EH (cell line): Measurements from ENCODE around the gene BEND2.
"Not testable (repeated sequence)": the region's sequence is repeated elsewhere in the genome, so short reads cannot be mapped to it uniquely, and the experiment has no call there.

Experiments used
- DNase-seq: peaks from one replicate; pipeline ENCODE4 v3.0.0-alpha.2; 2015; ENCODE audit warnings: low read depth

BEND2 gene

DNA sequence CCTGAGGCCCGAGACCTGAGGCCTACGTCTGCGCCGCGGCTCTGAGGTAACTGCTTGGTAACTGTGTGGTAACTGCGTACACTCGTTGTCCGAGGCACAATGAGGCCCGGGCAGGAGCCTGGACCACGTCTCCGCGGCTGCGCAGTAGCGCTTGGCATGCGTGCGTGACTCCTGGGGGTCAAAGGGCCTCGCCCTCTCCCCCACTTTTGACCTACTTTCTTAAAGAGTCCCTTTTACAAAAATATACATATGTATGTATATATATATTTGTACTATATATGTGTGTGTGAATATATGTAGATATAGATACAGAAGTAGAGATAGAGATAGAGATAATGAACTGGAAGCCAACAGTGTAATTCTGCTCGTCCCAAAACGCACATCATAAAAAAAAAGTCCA lies at the start of gene BEND2:
Gene BEND2, minus strand, starts transcription at position 101 of the 400 bp plus-strand sequence. CDS start 136 bp downstream, outside the sequence.
- DNase-seq = no peak

DNA sequence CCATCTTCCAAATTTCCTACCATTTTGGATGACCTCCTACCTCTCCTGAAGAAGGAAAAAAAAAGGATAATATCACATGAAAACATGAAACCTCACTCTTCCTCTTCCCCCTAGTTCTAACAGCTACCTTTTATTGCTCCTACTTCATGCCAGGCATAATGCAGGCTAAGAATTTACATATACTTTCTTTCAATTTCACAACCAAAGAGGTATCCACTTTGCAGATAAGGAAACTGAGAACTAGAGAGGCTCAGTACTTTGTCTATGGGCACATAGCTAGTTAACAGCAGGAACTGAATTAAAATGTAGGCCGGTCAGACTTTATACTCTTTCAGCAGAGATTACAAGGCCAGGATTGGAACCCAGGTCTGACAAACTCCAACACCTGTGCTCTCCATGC lies 34.4 kb upstream of the BEND2 start:
- no peak for DNase-seq

DNA sequence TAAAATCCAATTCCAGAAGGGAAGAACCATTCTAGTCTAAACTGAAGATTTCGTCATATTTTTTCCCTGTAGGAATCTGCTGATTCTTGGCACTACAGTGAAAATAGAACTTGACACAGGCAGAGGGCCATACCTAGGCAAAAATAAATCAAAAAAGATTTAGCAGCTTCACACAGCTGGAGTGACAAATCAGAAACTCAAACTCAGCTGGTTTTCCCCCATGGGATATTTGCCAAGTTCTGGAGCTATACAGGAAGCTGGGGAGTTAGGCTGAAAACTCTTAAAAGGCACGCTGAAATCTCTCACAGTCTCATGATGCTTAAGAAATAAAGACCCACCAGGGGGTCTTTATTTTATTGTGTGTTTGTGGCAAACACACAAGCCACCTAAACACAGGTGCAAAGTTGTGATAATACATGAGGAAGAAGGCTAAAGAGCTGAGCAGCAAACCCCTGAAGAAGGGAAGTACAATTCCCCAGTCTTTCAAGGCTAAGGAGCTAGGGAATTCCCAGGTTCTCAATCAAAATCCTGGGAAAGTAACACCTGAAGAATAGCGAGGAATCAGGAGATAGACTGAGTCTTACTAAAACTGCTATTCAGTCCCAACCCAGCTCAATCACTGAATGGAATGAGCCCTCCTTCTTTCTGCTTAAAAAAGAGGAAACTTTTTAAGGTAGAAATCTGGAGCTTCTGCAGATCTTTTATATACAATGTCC lies 32.1 kb upstream of the BEND2 start:
- DNase-seq = peak; percentile 1

DNA sequence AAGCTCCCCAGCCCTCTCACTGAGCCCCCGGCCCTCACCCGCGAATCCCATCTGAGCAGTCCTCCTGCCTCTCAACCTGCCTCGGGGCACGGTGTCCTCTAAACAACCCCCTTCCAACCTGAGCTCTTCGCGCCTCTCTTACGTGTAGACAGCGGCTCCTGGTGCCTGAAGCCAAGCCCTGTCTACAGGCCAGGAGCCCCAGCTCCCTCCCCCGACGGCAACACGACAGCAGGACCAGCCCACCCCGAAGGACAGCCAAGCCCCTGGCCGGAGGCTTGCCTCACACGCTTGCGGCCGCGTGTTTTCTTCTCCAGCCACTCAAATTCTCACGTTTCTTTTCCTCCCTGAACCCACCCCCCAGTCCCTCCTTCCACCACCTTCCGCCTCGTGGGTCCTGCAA lies 9.0 kb upstream of the BEND2 start:
- DNase-seq = not testable (repeated sequence)

DNA sequence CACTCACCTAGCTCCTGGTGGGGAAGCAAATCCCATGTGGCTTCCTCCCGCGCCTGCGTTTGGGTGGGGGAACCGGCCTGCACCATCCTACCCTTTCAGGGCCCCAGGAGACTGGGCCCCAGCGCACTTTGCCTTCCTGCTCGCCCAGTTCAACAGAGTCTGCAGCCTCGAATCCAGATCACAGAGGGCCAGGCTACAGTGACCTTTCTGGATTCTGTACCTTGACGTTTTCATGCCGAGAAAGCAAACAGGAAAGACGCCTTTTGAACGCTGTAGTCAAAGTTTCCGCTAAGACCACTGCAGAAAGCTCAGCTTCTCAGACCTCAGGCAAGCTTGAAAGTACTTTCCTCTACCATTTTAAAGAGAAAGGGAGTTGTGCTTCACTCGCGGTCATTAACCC lies 7.4 kb upstream of the BEND2 start:
- no peak for DNase-seq

DNA sequence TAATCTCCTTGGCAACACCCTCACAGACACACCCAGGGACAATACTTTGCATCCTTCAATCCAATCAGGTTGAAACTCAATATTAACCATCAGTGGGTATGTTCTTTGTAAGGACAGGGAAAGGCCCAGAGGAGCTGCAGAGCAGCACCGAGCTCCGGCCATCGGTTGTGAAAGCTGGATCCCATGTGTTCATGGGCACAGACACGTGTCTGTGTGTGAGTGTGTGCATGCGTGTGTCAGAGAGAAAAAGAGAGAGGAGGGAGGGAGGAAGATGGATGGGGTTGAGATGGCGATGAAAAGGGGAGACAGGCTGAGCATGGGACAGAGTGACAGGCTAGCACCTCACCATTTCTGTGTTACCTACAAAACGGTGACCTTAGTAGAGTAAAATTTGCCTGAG lies 6.8 kb upstream of the BEND2 start:
- DNase-seq = no peak

DNA sequence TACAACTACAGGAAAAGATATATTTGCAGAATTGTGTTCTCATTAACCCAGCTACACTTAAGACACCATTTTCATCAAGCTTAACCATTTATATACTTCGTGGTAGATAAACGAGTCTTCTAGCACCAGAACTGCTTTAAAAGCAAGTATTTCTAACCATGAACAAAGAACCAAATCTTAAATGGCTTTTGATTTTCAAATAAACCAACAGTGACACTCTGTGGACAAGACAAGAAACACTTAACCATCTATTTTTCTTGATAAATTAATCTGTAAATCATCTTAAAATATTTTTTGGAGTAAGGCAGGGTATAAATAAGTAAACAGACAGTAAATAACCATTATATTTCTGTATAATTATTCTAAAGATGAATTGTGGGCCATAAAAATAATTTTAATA lies 10.2 kb downstream of the BEND2 start:
- peak; percentile 0 for DNase-seq

DNA sequence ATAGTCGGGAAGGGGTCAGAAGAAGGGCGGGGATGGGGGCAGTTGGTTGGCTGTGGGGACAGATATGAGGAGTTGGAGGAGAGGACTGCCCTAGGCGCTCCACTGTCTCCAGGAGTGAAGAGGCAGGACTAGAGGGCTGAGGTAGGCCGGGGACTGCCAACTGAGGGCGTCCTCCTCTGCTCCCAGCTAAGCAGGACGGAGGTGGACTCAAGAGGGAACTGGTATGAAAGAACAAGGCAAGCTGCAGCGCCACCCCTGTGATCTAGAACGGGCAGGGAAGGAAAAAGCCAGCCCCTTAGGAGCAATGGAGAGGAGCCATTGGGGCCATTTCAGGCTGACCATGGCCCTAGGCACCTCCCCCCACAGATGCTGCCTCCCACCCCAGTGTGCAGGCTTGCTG lies 14.0 kb downstream of the BEND2 start:
- DNase-seq = no peak

DNA sequence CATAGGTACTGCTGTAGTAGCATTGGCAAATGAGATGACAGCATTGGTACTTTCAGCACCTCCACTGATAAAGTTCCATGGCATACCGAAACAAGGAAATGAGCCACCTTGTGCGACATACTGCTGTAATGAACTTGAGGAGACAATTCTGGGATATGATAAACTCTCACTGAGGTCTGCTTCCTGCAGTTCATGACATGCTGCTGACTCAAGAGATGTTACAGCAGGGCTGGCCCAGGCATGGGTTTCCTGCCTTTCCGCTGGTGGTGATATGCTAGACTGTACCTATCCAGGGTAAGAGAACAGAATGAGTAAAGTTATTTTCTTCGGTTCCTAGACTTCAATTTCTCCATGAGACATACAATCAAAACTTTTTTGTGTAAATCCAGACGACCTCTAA lies 17.1 kb downstream of the BEND2 start:
- DNase-seq = no peak

DNA sequence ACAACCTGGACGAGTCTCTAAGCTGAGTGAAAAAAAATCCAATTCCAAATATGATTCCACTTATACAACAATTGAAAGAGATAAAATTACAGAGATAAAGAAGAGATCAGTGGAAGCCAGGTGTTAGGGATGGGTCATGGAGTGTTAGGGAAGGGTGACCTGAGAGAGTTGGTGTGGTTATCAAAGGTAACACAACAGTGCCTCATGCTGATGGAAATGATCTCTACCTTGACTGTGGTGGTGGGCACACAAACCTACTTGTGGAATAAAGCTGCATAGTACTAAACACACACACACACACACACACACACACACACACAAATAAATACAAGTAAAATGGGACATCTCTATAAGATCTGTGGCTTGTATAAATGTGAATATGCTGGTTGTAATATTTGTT lies 26.0 kb downstream of the BEND2 start:
- DNase-seq = no peak

DNA sequence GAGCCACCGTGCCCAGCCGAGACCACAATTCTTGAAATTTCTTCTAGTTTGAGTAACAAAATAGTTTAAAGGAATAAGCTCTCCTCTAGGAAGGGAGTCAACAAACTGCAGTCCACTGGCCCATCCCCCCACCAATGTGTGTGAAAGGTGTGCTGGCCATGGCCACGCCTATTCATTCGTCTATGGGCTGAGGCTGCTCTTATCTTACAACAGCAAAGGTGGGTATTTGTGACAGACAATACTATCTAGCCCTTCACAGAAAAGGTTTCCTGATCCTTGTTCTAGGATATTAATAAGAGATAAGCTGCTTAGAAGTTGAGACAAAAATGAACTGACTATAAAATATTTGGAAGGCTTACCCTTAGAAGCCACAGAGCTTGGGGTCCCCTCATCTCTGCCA lies 41.2 kb downstream of the BEND2 start:
- DNase-seq = no peak

DNA sequence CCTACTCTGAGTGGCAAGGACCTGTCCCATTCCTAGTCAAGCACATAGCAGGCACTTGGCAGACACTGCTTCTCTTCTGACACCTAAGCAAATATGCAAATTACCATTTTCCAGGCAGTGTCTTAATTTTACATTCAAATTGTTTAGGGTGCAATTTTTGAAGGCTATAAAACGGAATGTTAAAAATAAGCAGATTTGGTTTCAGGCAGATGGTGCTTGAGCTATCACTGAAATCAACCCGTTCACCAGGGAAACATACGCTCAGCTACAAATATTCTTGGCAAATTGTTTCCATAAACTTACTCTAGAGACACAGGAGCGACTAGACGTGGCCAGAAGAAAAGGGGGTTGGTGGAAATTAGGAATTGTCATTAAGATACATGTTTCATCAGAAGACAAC lies 45.7 kb downstream of the BEND2 start:
- no peak for DNase-seq

DNA sequence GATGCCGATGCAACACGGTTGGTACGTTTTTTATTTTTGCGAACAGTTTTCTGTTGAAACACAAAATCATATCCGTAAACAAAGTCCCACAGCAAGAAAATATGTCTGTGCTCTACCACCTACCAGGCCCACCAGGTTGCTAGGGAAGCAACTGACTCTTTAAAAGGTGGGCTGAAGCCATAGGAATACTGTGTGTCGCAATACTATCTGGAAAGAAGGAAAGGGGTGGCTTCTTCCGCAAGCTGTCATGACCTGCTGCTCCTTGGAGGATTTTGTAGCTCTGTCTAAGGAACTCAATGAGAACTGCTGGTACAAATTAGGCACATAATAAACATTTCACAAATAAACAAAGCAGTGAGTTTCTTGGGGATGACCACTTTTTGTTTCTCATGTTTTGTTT lies 46.5 kb downstream of the BEND2 start:
- DNase-seq = no peak

DNA sequence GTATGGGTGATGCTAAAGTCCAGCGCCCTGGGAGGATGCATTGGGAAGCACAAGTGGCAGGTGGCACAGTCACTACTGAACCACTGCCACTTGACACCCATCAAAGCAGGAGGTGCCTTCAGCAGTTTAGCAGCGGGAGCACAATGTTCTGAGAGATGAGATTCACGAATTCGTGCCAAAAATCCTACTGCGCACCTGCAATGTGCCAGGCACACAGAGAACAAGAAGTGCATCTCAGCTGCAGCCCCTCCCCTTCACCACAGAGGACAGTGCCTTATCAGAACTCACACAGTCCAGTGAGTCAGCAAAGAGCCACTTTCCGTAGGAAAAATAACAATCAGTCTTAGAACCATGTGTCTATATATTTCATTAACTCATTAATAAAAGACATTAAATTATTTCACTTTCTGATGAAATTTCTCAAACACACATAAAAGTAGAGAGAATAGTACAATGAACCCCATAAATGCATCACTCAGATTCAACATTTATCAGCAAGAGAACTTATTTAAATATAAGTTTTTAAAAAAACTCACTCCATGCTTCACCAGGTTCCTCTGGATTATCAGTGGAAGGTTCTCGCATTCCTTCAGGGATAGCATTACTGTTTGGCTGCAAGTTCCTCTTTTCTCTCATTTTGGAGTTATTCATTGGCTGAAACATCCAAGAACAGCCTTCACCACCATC lies 47.0 kb downstream of the BEND2 start:
- no peak for DNase-seq

DNA sequence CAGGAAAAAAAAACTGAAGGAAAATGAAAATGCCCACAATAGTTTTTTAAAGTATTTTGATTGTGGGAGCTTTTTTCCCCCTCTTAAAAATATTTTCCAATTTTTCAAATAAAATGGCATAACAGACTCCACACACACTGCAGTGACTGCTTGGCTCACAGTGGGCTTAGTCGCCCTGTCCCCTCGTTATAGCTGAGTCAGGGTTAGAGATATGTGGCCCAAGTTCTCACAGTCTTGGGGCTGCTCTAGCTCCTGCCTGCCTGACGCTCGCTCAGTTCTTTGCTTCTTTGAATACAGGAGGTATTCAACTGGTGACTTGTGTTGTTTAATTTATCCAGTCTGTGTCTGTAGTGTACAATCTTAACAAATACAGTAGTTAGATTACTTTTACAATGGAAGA lies 47.7 kb downstream of the BEND2 start:
- DNase-seq = no peak

DNA sequence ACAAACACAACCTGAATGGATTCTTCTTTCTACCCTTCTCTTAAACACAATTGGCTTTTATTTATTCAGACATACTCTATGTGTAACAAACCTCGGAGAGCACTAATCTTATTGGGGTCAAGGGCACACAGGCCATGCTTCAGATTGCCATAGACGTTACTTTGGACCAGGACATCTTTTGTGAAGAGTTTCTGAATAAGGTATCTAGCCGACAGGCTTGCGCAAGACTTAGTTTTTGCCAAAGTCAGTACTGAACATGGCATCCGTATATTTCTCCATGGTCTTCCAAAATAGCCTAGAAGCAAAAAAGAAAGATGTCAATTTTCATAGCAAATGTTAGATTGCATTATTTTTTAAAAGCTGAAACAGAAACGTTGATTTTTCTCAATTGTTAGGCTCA lies 49.8 kb downstream of the BEND2 start:
- no peak for DNase-seq

DNA sequence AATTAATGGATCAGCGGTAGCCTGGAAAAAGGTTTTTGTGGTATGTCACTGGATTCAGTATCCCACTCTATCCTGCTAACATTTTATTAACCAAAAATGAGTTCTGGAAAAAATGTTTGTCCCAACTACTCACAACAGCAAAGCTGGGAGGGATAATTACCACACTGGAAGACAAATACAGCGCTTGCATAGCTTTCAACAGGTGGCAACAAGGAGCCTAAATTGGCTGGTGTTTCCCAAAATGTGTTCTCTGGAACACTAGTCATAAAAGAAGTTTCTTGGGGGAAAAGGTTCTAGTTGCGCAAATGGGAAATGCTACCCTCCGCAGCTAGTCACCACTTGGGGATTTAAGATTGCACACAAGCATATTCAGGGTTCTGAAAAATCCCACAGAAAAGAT lies 54.6 kb downstream of the BEND2 start:
- DNase-seq = no peak

DNA sequence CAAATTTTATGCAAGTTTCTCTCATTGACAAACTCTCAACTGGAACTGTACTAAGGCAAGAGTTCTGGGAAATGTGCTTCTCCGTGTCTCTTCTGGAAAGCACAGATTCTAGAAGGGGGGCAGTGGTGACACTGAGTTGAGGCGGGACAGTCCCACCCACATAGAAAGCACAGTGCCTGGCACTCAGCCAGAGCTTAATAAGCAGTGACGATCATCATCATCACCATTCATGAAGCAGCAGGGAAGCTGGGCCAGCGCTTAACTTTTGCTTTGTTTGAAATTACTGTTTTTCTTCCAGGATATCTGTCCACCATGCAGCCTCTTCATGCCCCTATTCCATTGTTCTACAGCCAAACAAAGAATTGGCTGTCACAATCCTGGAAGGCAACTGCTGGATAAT lies 60.3 kb downstream of the BEND2 start:
- DNase-seq = no peak

DNA sequence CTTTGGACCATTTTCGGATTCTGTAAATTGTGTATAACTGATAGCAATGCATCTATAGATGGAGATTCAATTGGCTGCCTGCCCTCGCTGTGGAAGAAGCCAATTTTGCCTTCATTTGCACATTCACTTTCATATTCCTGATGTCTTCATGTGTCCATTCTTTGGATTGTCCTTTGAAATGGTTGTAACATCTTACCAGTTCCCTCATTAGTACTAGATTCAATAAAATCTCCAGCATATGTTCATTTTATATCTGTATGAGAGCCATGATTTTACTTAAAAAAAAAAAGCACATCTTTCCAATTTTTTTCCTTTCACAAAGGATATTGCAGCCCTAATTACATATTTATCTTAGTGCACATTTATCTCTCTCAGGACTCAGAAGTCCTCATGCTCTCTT lies 61.7 kb downstream of the BEND2 start:
- DNase-seq = no peak

DNA sequence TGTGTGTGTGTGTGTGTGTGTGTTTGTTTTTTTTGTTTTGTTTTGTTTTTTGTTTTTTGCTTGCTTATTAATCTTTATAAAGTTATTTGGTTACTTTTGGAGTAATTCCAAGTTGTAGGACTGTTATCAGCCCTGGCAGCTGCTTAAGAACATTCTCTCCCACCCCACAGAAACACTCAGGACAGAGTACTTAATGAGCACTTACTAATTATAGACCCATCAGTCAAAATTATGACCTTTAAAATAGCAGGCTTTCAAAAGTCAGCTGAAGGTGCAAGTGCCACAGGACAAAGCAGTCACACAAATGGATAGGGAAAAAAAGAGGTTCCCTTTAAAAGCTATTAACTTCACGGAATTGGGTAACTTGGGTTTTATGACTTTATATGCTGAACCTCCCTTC lies 69.0 kb downstream of the BEND2 start:
- DNase-seq = no peak

DNA sequence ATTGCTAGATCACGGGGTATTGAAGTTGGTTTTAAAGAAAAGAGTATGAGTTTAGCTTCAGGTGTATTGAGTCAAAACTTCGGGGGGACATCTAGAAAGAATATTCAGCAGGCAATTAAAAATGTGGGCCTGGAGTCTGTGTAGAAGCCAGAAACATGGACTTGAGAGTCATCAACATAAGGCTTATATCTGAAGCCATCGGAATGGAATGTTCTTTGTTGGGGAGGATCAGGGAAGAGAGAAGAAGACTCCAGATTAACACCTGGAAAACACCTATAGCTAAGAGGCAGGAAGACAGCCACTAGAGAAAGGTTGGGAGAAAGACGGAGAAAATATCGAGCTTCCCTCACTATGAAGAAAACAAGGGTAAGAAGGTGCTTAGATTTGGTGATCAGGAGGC lies 69.5 kb downstream of the BEND2 start:
- DNase-seq = no peak

DNA sequence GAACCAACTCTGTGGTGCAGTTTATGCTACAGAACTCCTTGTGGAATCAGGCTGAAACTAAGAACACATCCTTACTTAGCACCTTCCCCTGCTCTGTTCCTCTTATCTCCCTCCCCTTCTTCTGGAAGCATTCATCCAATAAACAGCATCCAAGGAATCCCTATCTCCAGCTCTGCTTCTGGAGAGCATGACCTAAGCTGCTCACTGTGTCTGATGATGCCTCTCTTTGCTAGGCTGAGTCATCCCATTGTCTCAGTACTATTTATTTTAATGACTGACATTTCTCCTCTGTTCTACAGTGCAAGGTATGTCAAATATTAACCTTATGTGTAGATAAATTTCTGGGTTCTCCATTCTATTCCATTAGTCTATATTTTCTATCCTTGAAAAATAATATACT lies 71.2 kb downstream of the BEND2 start:
- no peak for DNase-seq

DNA sequence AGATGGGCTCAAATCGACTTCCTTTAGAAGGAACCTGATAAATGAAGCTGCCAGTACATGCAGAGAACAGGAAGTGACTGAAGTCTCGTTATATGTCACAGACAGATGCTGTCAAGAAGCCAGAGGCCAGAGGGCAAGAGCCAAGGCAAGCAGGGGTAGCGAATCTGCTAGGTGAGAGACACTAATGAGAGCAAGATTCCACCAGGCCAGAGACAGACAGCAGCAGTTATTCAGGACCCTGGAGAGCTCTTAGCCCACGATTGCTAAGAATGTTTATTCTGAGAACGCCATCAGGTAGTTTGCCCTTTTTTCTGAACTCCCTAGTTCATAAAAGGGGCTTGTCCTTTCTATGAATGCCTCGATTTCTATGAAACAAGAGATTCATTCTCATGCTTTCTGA lies 73.7 kb downstream of the BEND2 start:
- DNase-seq = peak; percentile 14

DNA sequence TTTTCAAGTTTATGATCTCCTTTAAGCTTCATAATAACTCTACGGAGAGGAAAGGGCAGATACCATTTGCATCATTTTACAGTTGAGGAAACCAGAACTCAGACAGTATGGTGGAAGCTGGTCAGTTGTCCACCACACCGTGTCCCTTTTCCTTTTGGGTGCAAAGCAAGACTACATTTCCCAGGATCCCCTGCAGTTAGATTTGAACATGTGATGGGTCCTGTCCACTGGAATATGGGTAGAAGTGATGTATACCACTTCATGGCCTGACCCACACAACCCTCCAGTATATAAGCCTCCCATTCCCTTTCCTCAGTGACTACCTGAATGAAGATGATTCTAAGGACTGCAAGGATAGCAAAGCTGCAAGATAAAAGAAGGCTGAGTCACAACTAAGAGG lies 74.7 kb downstream of the BEND2 start:
- no peak for DNase-seq
